ENCODE data around the gene COG1. TPM values are rescaled to one million over a fixed set of nuclear protein-coding genes. Genes with fewer than 3 reads are reported as not detected.

Gene COG1
- total RNA-seq, 1 donor from 2014 or later = 50.4 TPM

- H3K27ac Mint-ChIP-seq = no peak overlapping the region
- no peaks in the 10 kb centered on the region for H3K4me1 Mint-ChIP-seq
- no peak for DNase-seq (ENCODE audit: low spot score in 2 of 2, unreplicated experiment in 2 of 2)
- H3K36me3 Mint-ChIP-seq = no peaks in the 10 kb centered on the region
- no peaks in the 10 kb centered on the region for H3K27me3 Mint-ChIP-seq (ENCODE audit: low read depth)
- no peak overlapping the region for H3K4me3 Mint-ChIP-seq
- no peak for TF ChIP-seq CTCF (IDR thresholded peaks at IDR 0.05; ENCODE audit: unreplicated experiment)
- no peaks in the 10 kb centered on the region for H3K9me3 Mint-ChIP-seq
These were observed 13.0 kb upstream of the COG1 start for GRCh38 chr17:73179878-73180277.

- no peaks in the 10 kb centered on the region for H3K4me1 Mint-ChIP-seq
- H3K9me3 Mint-ChIP-seq = no peaks in the 10 kb centered on the region
- no peaks in the 10 kb centered on the region for H3K27me3 Mint-ChIP-seq (ENCODE audit: low read depth)
- H3K27ac Mint-ChIP-seq = no peak overlapping the region
- no peaks in the 10 kb centered on the region for H3K36me3 Mint-ChIP-seq
- no peak for DNase-seq (ENCODE audit: low spot score in 2 of 2, unreplicated experiment in 2 of 2)
- TF ChIP-seq CTCF (IDR thresholded peaks at IDR 0.05; ENCODE audit: unreplicated experiment) = no peak
- H3K4me3 Mint-ChIP-seq = no peak overlapping the region
These were observed 10.1 kb upstream of the COG1 start for GRCh38 chr17:73182616-73183310.

GRCh38 chr17:73184136-73184993 is 8.5 kb upstream of the COG1 start:
- no peak for TF ChIP-seq CTCF (IDR thresholded peaks at IDR 0.05; ENCODE audit: unreplicated experiment)
- H3K27ac Mint-ChIP-seq = no peak overlapping the region
- no peak for DNase-seq (ENCODE audit: low spot score in 2 of 2, unreplicated experiment in 2 of 2)
- H3K4me3 Mint-ChIP-seq = no peak overlapping the region
- H3K9me3 Mint-ChIP-seq = no peaks in the 10 kb centered on the region
- H3K36me3 Mint-ChIP-seq = no peaks in the 10 kb centered on the region
- no peaks in the 10 kb centered on the region for H3K4me1 Mint-ChIP-seq
- H3K27me3 Mint-ChIP-seq (ENCODE audit: low read depth) = no peaks in the 10 kb centered on the region

GRCh38 chr17:73186283-73187050 is 6.4 kb upstream of the COG1 start:
- no peaks in the 10 kb centered on the region for H3K27me3 Mint-ChIP-seq (ENCODE audit: low read depth)

More at GRCh38 chr17:73186283-73187050, 6.4 kb upstream of the COG1 start:
- Mint-ChIP-seq H3K36me3 (no peaks in the 10 kb centered on the region), H3K4me3 (no peak overlapping the region), H3K27ac (no peak overlapping the region), H3K9me3 (no peaks in the 10 kb centered on the region), H3K4me1 (peaks cover 2% of the 10 kb centered on the region)
- DNase-seq (ENCODE audit: low spot score in 2 of 2, unreplicated experiment in 2 of 2) = no peak
- TF ChIP-seq CTCF (IDR thresholded peaks at IDR 0.05; ENCODE audit: unreplicated experiment) = no peak

Data from mesothelial cell of epicardium (in vitro differentiated cells).